Activated CD4-positive, alpha-beta T cell treated with anti-CD3 and anti-CD28 coated beads for 48 hours (primary cell): ENCODE data around the gene THADA.
"Not testable (repeated sequence)": the region's sequence is repeated elsewhere in the genome, so short reads cannot be mapped to it uniquely, and the experiment has no call there.

Source experiments
- DNase-seq: peaks from one replicate; pipeline ENCODE4 v3.0.0-alpha.2; 2020

The THADA gene

GRCh38 chr2:43198263-43198662 is 397.6 kb downstream of the THADA start:
- no peak for DNase-seq

GRCh38 chr2:43197588-43197896 is 398.3 kb downstream of the THADA start:
- no peak for DNase-seq

DNA sequence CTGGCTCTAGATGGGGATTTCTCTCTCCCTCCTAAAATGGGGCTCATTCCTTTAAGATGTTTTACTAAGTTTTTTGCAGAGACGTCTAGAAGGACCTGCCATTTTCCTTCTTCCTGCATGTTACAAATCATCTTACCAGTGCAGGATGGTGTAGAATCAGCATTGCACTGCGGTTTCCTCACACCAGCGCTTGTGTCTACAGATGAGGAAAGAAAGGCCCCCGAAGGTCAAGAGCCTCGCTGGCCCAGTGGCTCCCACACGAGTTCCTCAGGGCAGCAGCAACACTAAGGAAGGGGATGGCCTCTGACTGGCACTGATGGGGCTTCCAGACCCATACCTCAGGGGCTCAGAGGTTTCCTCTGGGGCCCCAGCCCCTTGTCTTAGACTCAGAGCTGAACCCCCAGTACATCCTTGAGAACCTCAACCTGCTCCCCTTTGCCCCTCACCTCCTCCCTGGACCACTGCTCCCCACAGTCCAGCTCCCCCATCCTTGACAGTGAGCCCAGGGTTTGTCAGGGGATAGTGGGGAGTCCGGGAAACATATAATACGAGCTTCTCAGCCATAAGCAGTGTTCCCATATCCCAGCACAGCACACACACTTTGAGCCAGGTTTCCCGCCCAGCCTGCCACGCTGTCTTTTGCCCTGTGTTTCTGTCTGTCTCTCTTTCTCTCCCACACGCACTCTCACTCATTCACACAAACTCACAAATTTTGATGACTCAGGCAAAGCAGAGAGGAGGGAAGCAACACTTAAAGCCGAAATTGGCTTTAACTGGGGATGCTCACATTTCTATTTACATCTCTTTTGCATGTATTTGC is 398.9 kb downstream of the THADA start:
- no peak for DNase-seq

DNA sequence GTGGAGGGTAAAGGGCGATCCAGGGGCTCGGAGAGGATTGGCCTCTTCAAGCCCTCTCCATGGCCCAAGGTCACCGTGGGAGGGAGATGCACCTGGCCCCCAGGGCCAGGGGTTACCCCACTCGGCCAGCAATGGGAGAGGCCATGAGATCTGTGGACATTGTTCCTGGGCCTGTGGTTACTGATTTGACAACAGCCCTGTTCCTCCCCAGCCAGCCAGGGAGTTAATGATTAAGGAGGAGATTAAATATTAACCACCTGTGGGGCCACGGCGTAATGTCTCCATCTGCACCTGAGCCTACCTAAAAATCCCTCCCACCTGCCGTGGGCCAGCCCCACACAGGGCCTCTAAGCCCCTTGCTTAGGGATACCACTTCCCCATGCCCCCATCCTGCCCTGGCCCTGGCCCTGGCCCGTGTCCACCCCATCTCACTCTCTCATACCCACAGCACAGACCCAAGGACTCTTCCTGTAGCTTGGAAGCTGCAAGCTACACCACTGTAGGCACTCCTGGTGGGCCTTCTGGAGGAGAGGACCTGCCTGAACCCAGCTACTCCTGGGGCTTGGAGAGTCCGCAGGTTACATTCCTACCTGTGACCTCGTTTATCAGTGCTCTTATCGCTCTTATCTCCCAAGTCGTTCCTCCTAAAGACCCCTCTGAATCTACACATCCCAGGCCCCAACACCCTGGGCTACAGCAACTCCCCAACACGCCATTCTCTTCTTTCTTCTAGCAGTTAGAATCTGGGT is 401.5 kb downstream of the THADA start:
- no peak for DNase-seq

GRCh38 chr2:43193652-43194120 is 402.2 kb downstream of the THADA start:
- no peak for DNase-seq

- DNase-seq: no peak
These were observed 402.8 kb downstream of the THADA start for GRCh38 chr2:43192744-43193651.

- DNase-seq: peak; percentile 63
These were observed 403.8 kb downstream of the THADA start for GRCh38 chr2:43191947-43192516.

- no peak for DNase-seq
These were observed 405.4 kb downstream of the THADA start for GRCh38 chr2:43190311-43191052.

DNA sequence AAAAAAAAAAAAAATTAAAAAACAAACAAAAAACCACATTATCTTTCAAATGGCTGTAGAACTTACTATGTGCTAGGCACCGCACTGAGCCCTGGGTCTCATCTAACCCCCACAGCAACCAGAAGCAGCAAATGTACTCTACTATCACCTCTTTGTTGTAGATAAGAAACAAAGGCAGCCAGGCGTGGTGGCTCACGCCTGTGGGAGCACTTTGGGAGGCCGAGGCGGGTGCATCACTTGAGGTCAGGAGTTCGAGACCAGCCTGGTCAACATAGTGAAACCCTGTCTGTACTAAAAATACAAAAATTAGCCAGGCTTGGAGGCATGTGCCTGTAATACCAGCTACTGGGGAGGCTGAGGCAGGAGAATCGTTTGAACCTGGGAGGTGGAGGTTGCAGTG is 406.0 kb downstream of the THADA start:
- not testable (repeated sequence) for DNase-seq

GRCh38 chr2:43188561-43189386 is 407.1 kb downstream of the THADA start:
- no peak for DNase-seq

GRCh38 chr2:43186679-43187374 is 409.0 kb downstream of the THADA start:
- no peak for DNase-seq

DNA sequence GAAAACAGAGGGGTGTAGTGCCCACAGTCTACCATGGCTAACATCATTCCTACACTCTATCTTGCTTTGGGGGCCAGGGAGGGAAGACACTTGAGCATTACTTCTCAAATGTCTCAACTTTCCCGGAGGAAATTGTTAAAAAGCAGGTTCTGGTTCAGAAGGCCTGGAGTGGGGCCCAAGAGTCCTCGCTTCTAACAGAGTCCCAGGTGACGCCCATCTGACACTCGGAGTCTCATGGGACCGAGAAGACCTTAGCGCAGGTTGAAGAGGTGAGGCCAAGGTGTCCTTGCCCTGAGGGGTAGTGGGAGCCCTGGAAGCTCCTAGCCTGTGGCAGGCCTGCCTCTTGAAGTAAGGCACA is 409.5 kb downstream of the THADA start:
- DNase-seq: no peak

DNA sequence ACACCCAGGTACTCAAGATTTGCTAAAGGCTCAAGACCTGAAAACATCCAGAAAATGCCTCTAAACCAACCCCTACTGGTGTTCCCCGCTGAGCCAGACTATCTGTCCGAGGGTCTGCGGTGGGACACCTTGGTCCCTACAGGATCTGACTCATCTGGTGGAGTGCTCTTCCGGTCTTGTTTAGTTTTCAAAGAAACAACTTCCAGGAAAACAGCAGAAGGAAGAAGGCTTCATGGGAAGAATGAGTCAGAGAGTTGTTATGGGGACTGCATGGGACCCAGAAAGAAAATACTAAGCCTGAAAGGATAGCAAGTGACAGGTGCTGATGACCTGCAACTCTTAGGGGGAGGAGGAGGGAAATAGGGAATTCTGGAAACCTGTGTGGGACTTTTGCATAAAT is 410.7 kb downstream of the THADA start:
- DNase-seq: no peak

- peak; percentile 73 for DNase-seq
These were observed 411.4 kb downstream of the THADA start for GRCh38 chr2:43184339-43184895.

- DNase-seq: no peak
These were observed 412.1 kb downstream of the THADA start for GRCh38 chr2:43183743-43184142.

GRCh38 chr2:43180897-43181296 is 414.9 kb downstream of the THADA start:
- DNase-seq: no peak
